ENCODE measurements around the gene PRMT7.

DNA sequence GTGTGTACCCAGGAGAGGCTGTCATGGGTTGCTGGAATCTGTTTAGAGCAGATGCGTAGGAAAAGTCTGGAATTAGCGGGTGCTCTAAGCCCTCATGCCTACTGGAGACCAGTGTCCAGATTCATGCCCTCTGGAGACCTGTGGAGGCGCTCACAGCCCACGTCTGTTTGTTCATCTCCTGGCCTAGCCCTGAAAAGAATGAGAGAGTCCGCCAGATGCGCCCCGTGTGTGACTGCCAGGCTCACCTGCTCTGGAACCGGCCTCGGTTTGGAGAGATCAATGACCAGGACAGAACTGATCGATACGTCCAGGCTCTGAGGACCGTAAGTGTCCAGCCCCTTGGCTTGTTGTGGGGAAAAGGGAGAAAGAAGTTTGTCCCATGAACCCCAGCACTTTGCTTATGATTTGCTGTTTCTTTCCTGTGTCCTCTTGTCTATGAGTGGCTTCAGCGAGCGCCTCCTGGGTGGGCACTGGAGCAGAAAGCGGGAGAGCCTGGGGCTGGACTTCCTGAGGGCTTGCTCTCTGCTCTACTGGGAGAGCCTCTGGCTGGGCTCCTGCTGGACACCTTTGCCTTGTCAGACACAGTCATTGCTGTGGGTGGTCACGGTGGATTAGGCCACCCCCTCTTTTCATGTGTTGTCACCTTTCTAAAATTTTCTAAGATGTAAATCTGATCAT, 35.3 kb downstream of the PRMT7 start:
- TF ChIP-seq TAF1 (IDR thresholded peaks at IDR 0.05; ENCODE audit: low read depth, low read length) (no peak), YY1 (IDR thresholded peaks at IDR 0.05; ENCODE audit: low read depth, low read length) (no peak)
